Left lobe of liver (tissue), 2 donors: ENCODE results near the gene TESMIN. TPM values are rescaled to one million over a fixed set of nuclear protein-coding genes. Genes with fewer than 3 reads are reported as not detected.

ENCODE experiments used
- ATAC-seq: fragments of 200-7000 bp; cut with Tn5 transposase; one replicate; pipeline ENCODE4 v1.9.1; 2020; ENCODE audit warnings: mild to moderate bottlenecking, moderate library complexity
- DNase-seq: peaks from one replicate; pipeline ENCODE4 v3.0.0-alpha.2; 2020; ENCODE audit warnings: low spot score
- total RNA-seq: library from RNA; stranded (reverse); gene quantifications from one replicate; pipeline ENCODE4 v1.2.1, GENCODE V29; 2021
- donor health status: DM: no; HTN: no; CAD: no; lungs with moderate emphysema.
- donor health status: DM: no; HTN: yes; CAD: no.

The TESMIN gene
- total RNA-seq, 1 donor from 2014 or later: 0.70 TPM

DNA sequence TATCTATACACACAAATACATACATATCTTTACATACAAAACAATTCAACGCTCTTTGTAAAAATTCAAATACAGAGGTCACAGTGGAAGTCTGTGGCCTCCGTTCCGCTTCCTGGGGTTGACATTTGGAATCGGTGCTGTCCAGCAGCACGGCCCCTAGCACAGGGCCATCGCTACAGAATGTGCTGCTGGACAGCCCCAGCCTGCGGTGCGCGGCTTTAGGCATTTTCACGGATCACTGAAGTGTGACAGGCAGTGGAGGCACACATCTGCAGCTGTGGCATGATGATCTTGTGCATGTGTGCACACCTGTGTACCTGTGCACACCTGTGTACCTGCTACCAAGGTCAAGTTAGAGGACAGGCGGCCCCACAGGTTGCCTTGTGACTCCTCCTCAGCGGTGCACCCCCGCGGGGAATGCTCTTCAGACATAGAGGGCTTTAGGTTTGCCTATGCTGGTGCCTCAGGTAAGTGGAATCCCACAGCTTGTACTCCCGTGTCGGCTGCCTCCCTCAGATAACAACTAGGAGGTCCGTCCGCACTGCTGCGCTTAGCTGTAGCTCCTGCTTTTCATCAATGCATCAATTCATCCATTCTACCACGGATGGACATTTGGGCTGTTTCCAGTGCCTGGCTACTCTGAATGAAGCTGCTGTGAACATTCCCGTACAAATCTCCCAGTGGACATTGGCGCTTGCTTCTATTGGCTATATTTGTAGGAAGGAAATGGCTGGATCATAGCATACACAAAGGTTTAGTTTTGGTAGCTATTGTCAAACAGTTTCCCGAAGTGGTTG lies 37.1 kb downstream of the TESMIN start:
- no peak for DNase-seq
- ATAC-seq: no peak

DNA sequence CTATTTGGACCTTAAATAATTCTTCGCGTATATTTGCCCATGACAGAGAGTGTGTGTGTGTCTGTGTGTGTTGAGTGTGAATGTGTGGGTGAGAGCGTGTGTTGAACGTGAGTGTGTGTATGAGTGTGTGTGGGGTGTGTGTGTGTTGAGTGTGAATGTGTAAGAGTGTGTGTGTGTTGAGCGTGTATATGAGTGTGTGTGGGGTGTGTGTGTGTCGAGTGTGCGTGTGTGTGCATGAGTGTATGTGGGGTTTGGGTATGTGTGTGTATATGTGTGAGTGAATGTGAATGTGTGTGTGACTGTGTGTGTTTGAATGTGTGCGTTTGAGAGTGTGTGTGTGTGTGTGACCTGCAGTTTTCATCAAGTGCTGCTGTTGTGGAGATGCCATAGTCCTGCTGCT lies 40.2 kb downstream of the TESMIN start:
- DNase-seq: no peak
- ATAC-seq: no peak

GRCh38 chr11:68710409-68710808 lies 40.9 kb downstream of the TESMIN start:
- no peak for ATAC-seq

GRCh38 chr11:68709062-68709461 lies 42.3 kb downstream of the TESMIN start:
- ATAC-seq (no peak), DNase-seq (no peak)

More at GRCh38 chr11:68710409-68710808, 40.9 kb downstream of the TESMIN start:
- DNase-seq: no peak

DNA sequence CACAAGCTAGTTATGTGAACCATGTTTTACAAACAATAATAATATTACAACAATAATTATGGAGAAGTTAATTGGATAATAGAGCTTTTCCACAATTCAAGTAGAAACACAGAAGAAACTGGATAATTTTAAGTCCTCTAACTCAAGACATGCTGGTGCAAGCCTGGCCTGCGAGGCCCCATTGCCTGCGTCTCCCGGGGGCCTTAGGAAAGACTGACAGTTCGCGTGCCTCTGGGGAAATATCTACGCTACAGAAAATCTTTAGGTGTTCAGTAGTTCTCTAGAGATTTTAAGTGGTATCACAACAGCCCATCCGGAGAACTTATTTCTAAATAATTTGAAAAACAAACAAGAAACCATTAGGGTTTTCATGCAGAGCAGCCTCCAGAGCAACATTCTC lies 43.8 kb downstream of the TESMIN start:
- no peak for ATAC-seq

GRCh38 chr11:68704887-68705286 lies 46.4 kb downstream of the TESMIN start:
- ATAC-seq (no peak), DNase-seq (no peak)

More for the DNA sequence above, 43.8 kb downstream of the TESMIN start:
- no peak for DNase-seq

- DNase-seq (no peak), ATAC-seq (no peak)
Observed at GRCh38 chr11:68698993-68699392, 52.3 kb downstream of the TESMIN start.

DNA sequence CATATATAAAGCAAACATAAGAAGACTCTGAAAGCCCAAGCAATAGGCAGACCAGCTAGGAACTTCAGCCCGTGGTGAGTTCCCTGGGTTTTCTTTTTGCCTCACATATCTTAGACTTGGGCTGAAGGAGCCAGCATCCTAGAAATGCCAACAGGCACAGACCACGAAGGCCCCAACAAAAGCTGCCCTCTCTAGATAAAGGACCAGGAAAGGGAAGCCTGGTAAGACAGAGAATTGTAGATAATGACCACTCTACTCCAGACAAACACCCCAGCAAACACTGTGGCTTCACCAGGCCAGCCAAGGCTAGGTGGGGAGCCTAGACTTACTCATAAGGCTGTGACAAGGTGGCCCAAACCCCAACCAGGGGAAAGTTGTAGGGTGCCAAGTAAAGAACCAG lies 55.8 kb downstream of the TESMIN start:
- ATAC-seq (no peak), DNase-seq (no peak)

DNA sequence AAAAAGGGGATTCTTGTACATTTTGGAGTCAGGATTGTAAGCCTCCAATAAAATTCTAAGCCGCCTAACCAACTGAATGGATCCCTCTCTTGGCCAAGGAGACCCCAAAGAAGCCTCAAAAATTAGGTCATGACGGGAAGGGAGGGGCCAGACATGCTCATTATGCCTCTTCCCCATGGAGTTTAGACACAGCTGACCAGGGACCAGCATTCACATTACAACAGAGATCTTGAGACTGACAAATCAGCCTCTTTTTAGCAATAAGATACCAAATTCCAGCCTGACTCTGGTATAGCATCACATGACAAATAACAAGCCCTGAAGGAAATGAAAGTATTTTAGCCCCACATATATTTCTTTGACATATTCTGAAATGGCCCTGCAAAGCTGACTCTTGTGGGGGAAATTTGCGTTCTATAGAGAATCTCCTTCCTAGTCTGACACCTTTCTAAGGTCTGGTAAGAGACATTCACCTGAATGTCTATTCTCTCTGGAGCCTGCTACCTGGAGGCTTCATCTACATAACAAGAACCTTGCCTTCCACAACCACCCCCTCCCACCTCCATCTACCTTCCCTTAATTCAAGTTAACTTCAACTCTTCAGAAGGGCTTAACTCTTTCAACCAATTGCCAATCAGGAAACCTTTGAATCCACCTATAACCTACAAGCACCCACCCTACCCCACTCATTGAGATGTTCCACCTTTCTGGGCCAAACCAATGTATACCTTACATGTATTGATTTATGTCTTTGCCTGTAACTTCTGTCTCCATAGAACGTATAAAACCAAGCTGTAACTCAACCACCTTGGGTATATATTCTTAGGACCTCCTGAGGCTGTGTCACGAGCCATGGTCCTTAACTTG lies 56.7 kb downstream of the TESMIN start:
- DNase-seq (no peak), ATAC-seq (no peak)

DNA sequence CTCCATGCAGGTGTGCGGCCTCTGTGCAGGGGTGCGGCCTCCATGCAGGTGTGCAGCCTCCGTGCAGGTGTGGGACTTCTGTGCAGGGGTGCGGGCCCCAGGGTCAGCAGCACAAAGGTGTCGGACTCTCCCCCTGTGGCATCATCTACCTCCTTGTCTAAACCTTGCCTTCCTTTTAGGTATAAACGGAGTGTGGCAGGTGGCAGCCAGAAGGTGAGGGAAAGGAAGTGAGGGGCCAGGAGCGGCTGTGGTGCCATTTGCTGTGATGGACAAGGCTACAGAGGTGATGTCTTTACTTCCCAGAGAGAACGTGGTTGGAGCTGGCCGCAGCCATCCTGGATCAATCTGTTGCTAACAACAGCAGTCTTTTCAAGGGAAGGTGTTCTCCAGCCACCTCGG lies 57.8 kb downstream of the TESMIN start:
- DNase-seq (no peak), ATAC-seq (no peak)

GRCh38 chr11:68692871-68693483 lies 58.3 kb downstream of the TESMIN start:
- no peak for ATAC-seq
- no peak for DNase-seq

DNA sequence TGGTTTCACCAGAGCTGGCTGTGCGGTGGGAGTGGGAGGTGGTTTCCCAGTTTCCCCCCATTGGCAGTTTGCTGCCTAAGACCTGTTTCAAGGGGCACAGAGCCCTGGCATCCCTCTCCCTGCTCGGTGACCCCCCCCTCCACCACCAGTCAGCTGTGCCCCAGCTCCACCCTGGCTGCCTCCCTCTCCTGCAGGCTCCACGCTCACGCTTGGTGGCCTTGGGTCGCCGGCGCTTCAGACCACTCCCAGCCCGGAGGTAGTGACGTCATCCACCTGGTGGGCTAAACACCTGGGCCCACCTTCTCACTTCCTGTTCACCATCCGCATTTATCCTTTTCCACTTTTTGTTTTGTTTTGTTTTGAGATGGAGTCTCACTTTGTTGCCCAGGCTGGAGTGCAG lies 59.2 kb downstream of the TESMIN start:
- ATAC-seq (no peak), DNase-seq (no peak)

DNA sequence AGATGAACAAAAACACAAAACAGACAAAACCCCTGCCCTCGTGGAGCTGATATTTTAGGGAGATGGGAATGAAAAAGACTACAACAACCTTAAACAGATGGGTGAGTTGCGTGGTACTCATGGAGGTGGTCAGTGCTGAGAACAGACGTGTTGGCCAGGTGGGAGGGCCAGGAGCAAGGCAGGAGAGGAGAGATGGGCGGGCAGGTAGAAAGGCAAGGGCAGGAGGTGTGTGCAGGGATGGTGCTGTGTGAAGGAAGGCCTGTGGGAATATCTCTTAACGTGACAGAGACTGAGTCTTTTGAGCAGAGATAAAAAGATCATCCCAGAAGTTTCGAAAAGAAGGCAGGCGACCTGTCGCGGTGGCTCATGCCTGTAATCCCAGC lies 59.9 kb downstream of the TESMIN start:
- ATAC-seq (no peak), DNase-seq (no peak)

DNA sequence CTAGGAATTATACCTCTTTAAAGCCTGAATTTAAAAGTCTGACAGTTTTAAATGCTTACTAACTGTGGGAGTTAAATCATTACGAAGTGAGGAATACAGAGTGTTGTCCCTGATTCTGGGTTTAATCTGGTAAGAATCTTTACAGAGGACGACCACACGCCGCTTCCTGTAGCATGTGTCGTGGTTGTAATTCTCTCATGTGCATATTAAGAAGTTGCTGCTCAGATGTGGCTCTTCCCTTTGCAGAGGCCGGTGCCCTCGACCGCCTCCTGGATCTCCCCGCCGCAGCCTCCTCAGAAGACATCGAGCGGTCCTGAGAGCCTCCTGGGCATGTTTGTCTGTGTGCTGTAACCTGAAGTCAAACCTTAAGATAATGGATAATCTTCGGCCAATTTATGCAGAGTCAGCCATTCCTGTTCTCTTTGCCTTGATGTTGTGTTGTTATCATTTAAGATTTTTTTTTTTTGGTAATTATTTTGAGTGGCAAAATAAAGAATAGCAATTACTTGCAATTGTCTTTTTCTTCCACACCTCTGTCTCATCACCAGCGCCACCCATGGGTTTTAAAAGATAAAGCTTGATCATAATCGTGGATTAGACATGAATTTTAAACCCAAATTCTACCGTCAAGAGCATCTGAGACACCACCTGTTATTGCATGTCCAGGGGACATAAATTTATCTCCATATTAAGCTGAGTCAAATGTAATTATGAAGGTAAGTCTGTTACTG lies 60.5 kb downstream of the TESMIN start:
- no peak for DNase-seq
- ATAC-seq: no peak

- no peak for ATAC-seq
Observed at GRCh38 chr11:68689737-68690625, 61.3 kb downstream of the TESMIN start.

DNA sequence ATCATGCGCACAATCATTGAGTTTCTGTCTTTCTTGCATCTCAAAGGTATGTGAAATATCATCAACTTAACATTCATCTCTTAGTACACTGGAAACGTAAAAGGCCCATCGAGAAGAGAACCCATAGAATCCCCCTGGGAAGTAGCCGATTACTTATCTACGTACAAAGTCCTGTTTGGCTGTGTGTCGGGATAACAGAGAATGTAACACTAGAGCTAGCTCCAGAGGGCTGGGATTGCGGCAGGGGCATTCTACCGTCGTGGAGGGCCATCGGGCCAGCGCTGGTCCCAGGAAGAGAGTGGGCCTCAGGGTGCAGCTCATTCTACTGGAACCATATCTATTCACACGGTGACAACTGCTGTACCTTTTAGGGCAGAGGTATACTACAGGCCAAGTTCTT lies 62.4 kb downstream of the TESMIN start:
- no peak for DNase-seq
- ATAC-seq: no peak

More at GRCh38 chr11:68689737-68690625, 61.3 kb downstream of the TESMIN start:
- no peak for DNase-seq

DNA sequence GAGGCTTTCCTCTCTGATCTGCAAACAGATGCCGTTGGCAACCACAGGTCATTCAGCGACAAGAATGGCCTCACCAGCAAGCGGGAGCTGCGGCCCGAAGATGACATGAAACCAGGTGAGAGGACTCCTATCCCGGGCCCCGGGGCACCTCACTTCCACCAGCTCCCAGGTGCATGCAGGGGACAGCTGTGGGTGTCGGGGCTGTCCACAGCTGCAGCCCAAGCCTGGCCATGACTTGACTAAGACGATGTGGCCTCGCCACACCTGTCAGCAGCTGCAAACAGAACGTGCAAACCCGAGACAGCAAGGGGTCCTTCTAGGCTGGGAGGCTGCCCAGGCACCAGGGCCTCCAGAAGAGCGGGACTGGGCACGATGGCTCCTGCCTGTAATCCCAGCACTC lies 63.3 kb downstream of the TESMIN start:
- ATAC-seq (no peak), DNase-seq (no peak)

DNA sequence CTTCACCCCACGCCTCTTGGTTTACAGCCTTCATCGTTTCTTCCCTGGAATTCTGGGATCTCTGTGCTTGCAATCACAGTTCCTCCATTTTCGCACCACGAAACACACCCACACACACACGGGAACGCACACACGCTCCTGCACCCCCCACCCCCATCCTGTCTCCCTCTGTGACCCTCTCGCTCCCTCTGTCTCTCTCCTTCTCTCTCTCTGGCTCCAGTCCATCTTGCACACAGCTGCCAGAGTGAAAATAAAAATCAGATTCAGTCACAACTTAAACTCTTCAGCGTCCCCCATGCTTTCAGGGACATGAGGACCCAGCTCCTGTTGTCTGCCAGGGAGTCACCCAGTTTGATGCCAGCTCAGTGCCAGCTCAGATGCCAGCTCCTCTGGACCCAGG lies 64.0 kb downstream of the TESMIN start:
- no peak for ATAC-seq
- DNase-seq: no peak

GRCh38 chr11:68686486-68686885 lies 64.8 kb downstream of the TESMIN start:
- DNase-seq (no peak), ATAC-seq (no peak)
